Measurements from ENCODE around the gene TRIO. TPM values are rescaled to one million over a fixed set of nuclear protein-coding genes. Genes with fewer than 3 reads are reported as not detected.

TRIO gene
- total and polyA plus RNA-seq, 2 donors (not counting 3 experiments of a cell fraction or from before 2014, with no cell fraction given) = 82.9 to 248 TPM

DNA sequence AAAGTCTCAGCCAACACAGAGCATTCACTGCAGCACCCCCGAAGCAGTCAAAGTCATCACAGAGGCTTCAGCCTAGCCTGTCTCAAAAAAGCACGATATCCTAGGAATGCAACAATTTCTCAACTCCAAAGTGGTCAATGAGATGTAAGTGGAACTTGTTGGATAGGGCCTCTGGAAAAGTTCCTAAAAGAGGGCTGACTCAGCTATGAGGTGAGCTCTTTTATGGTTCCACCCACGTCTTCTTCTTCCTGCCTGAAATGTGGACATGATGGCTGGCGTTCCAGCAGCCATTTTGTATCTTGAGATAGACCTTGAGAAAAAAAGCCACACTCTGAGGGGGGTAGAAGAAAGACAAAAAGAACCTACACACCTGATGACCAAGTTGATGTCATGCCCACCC is 32.5 kb upstream of the TRIO start:
- Histone ChIP-seq H3K4me2 (ENCODE audit: insufficient read depth, low read length) (no peak overlapping the region), H3K79me2 (ENCODE audit: control insufficient read depth, insufficient read depth, low read length) (no peaks in the 10 kb centered on the region), H3K4me3 (replicated peaks in 1 of 3; ENCODE audit: insufficient read depth in 1 of 3, low read depth in 1 of 3, low read length in 3 of 3) (no peak overlapping the region), H3K9me1 (replicated peaks; ENCODE audit: control insufficient read depth, extremely low read depth, insufficient read depth, low read length) (no peaks in the 10 kb centered on the region), H4K20me1 (replicated peaks; ENCODE audit: control insufficient read depth, extremely low read depth, insufficient read depth, low read length) (no peaks in the 10 kb centered on the region), H3K36me3 (ENCODE audit: control insufficient read depth in 2 of 2, extremely low read depth in 1 of 2, insufficient read depth in 2 of 2, low read length in 2 of 2) (no peaks in the 10 kb centered on the region), H3K4me1 (ENCODE audit: control insufficient read depth, extremely low read depth, insufficient read depth, low read length) (peaks cover 29% of the 10 kb centered on the region), H3K27me3 (ENCODE audit: control insufficient read depth in 2 of 2, insufficient read depth in 2 of 2, low read length in 2 of 2) (no peaks in the 10 kb centered on the region), H3K27ac (ENCODE audit: insufficient read depth, low read depth, low read length) (no peak overlapping the region), H3K9me3 (replicated peaks; ENCODE audit: control insufficient read depth, insufficient read depth, low read length) (no peaks in the 10 kb centered on the region), H2AFZ (ENCODE audit: low read depth, low read length) (no peak overlapping the region), H3K9ac (replicated peaks; ENCODE audit: extremely low read depth, insufficient read depth, low read length) (no peak overlapping the region)
- ChIA-PET CTCF (interaction anchor here (3.9 kb wide), 1 partner anchor 159 kb away, joined by 38 read pairs; no protein-coding TSS in a partner anchor), POLR2A (no interaction called here)
- no TSS peak for BruUV-seq (replicated peaks)
- dilution Hi-C loops (cut with MboI; ENCODE audit: extremely low pct_ligation_motif_present, low sequenced_read_pairs) = loop anchor here (25.0 kb wide), 1 partner anchor 123 kb away; no protein-coding TSS in a partner anchor
- FAIRE-seq = no peak
- no peak for TF ChIP-seq GATA2 (IDR thresholded peaks at IDR 0.05; ENCODE audit: insufficient read depth, insufficient read length, low read depth, low read length)
- TF ChIP-seq MYC (IDR thresholded peaks at IDR 0.05; ENCODE audit: low read depth, low read length) = no peak
- TF ChIP-seq, protein P1, sequence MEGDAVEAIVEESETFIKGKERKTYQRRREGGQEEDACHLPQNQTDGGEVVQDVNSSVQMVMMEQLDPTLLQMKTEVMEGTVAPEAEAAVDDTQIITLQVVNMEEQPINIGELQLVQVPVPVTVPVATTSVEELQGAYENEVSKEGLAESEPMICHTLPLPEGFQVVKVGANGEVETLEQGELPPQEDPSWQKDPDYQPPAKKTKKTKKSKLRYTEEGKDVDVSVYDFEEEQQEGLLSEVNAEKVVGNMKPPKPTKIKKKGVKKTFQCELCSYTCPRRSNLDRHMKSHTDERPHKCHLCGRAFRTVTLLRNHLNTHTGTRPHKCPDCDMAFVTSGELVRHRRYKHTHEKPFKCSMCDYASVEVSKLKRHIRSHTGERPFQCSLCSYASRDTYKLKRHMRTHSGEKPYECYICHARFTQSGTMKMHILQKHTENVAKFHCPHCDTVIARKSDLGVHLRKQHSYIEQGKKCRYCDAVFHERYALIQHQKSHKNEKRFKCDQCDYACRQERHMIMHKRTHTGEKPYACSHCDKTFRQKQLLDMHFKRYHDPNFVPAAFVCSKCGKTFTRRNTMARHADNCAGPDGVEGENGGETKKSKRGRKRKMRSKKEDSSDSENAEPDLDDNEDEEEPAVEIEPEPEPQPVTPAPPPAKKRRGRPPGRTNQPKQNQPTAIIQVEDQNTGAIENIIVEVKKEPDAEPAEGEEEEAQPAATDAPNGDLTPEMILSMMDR (IDR thresholded peaks at IDR 0.05; ENCODE audit: extremely low read depth in 1 of 2, insufficient read depth in 1 of 2, low read depth in 1 of 2, low read length in 2 of 2) = no peak
- TF ChIP-seq EZH2 (IDR thresholded peaks at IDR 0.05; ENCODE audit: borderline replicate concordance, low read depth, low read length, severe bottlenecking) = no peak
- TF ChIP-seq JUN (IDR thresholded peaks at IDR 0.05; ENCODE audit: borderline replicate concordance, insufficient read depth, insufficient read length, low read depth) = no peak
- no peak for TF ChIP-seq FOS (IDR thresholded peaks at IDR 0.05; ENCODE audit: borderline replicate concordance, insufficient read depth, low read length)
- TF ChIP-seq, protein P2, sequence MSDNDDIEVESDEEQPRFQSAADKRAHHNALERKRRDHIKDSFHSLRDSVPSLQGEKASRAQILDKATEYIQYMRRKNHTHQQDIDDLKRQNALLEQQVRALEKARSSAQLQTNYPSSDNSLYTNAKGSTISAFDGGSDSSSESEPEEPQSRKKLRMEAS (IDR thresholded peaks at IDR 0.05; ENCODE audit: insufficient read depth, insufficient read length) = no peak
- no peak for TF ChIP-seq POLR2A (IDR thresholded peaks at IDR 0.05; ENCODE audit: low read depth, low read length)
- TF ChIP-seq POLR2AphosphoS5 (IDR thresholded peaks at IDR 0.05; ENCODE audit: insufficient read depth, low read depth, low read length) = no peak
- no peak for DNase-seq (ENCODE audit: low read depth, low spot score)
- intact Hi-C loops (cut with micrococcal nuclease) = no loop called here
